Measurements from ENCODE around the gene MYBPH.

- TF ChIP-seq HMGXB4 (CRISPR knock-in tag; IDR thresholded peaks at IDR 0.05; ENCODE audit: borderline replicate concordance) = no peak
- TF ChIP-seq USF2 (IDR thresholded peaks at IDR 0.05) = no peak
- 0 out of 3 replicates have a peak, but pooled peaks have one; percentile 5 for TF ChIP-seq CTCF (IDR thresholded peaks at IDR 0.05)
- TF ChIP-seq CEBPB (IDR thresholded peaks at IDR 0.05) = no peak
- TF ChIP-seq RAD21 (conservative IDR thresholded peaks at IDR 0.05 in 1 of 2, IDR thresholded peaks at IDR 0.05 in 1 of 2) = no peak
- TF ChIP-seq POLR2A (IDR thresholded peaks at IDR 0.05; ENCODE audit: low read length) = no peak
- TF ChIP-seq JUN (IDR thresholded peaks at IDR 0.05) = no peak
- no peak for TF ChIP-seq CHD2 (IDR thresholded peaks at IDR 0.05; ENCODE audit: low read length, partially characterized antibody)
- no peak for TF ChIP-seq PBX3 (IDR thresholded peaks at IDR 0.05)
- no peak for TF ChIP-seq EP300 (IDR thresholded peaks at IDR 0.05)
These were observed 27.5 kb downstream of the MYBPH start for GRCh38 chr1:203148127-203148526.
